ENCODE measurements around the gene SLC9C1.

GRCh38 chr3:112143251-112143650, 150.8 kb downstream of the SLC9C1 start:
- TF ChIP-seq CTCF (IDR thresholded peaks at IDR 0.05; ENCODE audit: low read depth, low read length, poor library complexity, severe bottlenecking) (no peak), EZH2phosphoT487 (IDR thresholded peaks at IDR 0.05; ENCODE audit: borderline replicate concordance, low read length) (no peak)

Data from DOHH2 (cell line).